Stimulated activated CD8-positive, alpha-beta memory T cell treated with anti-CD3 and anti-CD28 coated beads, Interleukin-12 subunit alpha, Interleukin-12 subunit beta, amount 100 ng/mL, for 1 hour (primary cell): ENCODE results near the gene TPSB2.
"Not testable (repeated sequence)": the region's sequence is repeated elsewhere in the genome, so short reads cannot be mapped to it uniquely, and the experiment has no call there.

Source experiments
- DNase-seq: peaks from one replicate; pipeline ENCODE4 v3.0.0-alpha.2; 2020; ENCODE audit warnings: low read depth

Gene TPSB2

DNA sequence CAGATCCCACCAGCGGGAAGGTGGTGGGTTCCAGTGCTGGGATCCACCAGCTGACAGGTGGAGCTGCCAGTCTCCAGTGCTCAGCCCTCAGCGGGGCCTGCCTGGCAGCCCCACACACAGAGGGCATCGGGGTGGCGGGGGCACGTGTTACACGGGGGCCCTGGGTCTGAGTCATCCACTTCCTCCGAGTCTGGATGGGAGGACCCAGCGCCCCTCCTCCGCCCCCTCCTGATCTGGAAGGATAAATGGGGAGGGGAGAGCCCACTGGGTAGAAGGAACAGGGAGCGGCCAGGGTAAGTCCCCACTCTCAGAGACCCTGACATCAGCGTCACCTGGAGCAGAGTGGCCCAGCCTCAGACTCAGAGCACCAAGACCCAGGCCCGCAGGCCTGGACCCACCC lies 10.5 kb upstream of the TPSB2 start, which contains the start of gene TPSAB1:
Gene TPSAB1 (plus strand): TSS at position 270 of the 400 bp plus-strand sequence. CDS start 234 bp downstream, outside the sequence.
- DNase-seq = not testable (repeated sequence)

DNA sequence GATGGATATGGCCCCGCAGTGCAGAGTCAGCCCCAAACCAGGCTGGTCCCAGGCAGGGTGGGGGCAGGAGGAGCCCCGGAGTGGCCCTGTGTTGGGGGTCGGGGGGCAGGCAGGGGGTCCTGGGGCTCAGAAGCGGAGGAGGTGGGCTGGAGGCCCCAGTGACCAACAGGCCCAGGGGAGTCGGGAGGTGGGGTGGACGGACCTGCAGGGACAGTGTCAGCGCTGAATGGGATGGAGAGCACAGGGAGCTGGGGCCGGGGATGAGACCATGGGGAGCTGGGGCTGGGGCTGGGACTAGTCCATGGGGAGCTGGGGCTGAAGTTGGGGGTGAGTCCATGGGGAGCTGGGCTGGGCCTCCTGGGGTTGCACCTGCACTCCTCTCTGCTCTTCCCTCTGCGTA lies 9.6 kb upstream of the TPSB2 start:
- DNase-seq = not testable (repeated sequence)

DNA sequence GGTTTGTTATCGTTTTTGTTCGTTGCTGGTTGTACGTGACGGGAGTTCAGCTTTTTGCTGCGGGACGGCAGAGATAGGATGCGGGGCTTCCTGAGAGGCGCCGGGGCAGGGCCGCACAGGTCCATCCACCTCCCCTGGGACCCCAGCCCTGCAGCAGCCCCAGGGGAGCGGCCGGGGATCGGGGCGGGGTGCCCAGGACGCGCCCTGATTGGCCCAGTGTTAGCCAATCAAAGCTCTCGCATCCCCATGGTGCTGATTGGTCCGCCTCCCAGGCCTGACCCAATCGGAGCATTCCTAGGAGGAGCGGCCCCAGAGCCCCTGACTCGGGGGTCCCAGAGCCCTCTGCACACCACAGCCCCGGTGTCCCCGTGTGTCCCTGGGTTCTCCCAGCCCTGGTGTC lies 8.9 kb upstream of the TPSB2 start:
- not testable (repeated sequence) for DNase-seq

DNA sequence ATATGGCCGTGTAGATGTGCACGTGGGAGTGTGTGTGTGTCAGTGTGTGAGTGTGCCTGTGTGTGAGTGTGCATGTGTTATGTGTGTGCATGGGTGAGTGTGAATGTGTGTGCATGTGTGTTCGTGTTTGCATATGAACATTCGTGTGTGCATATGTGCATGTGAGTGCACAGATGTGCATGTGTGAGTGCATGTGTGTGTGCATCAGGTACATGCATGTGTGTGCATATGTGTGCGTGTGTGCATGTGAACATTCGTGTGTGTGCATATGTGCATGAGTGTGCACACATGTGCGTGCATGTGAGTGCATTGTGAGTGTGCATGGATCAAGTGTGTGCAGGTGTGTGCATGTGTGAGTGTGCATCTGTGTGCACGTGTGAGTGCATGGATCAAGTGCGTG lies 8.0 kb upstream of the TPSB2 start:
- DNase-seq = no peak

DNA sequence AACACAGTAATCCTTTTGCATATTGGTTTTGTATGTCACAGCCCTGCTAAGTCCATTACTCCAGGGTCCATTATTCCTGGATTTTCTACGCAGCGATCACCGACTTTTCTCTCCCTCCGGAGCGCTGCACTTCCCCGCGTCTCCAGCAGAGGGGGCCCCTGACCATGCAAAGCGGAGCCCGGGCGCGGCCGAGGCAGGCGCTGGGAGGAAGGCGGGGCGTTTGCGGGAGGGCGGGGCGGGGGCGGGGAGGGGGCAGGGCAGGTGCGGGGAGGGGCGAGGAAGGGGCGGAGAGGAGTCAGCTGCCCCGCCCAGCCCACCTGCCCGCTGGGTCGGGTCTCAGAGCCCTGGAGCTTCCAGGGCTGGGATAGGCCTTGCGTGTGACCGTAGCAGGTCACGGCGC lies 6.7 kb upstream of the TPSB2 start:
- DNase-seq = not testable (repeated sequence)

DNA sequence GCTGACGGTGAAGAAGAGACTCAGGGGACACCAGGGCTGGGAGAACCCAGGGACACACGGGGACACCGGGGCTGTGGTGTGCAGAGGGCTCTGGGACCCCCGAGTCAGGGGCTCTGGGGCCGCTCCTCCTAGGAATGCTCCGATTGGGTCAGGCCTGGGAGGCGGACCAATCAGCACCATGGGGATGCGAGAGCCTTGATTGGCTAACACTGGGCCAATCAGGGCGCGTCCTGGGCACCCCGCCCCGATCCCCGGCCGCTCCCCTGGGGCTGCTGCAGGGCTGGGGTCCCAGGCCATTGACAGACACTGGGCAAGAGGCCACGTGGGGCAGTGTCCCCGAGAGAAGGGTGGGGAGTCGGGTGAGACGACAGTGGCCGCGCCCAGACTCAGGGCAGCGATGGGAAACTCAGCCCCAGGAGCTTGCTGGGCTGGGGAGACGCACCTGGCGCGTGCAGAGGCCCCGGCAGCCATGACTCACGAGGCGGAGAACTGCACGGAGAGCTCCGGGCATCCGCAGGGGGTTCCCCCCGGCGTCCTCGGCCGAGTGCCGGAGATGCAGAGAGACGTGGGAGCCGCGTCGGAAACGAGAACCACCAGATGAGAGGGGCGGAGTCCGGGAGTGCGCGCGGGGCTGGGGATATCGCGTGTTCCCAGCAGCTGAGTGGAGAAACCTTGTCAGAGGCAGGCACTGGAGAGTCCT lies 2.2 kb upstream of the TPSB2 start:
- not testable (repeated sequence) for DNase-seq

DNA sequence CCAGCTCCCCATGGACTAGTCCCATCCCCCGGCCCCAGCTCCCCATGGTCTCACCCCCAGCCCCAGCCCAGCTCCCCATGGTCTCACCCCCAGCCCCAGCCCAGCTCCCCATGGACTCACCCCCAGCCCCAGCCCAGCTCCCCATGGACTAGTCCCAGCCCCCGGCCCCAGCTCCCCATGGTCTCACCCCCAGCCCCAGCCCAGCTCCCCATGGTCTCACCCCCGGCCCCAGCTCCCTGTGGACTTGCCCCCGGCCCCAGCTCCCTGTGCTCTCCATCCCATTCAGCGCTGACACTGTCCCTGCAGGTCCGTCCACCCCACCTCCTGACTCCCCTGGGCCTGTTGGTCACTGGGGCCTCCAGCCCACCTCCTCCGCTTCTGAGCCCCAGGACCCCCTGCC lies 1.3 kb upstream of the TPSB2 start:
- not testable (repeated sequence) for DNase-seq

DNA sequence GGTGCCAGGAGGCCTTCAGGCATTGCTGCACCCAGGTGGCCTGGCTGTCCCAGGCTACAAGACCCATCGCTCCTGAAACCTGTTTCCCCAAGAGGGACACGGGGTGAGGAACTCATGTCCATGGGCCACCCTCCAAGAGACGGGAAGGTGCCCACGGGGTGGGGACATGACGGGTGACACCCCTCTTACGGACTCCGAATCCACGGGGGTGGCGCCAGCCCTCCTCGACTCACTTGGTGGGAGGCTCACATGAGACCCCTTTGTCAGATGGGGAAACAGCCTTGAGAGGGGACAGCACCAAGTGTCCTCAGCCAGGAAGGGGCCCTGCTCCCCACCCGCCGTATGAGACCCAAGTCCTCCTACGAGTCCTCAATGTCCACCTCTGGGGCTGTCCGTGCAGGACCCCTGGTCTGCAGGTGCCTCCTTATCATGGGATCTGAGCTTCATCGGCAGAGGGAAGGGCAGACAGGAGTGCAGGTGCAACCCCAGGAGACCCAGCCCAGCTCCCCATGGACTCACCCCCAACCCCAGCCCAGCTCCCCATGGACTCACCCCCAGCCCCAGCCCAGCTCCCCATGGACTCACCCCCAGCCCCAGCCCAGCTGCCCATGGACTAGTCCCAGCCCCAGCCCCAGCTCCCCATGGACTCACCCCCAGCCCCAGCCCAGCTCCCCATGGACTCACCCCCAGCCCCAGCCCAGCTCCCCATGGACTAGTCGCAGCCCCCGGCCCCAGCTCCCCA lies 658 bp upstream of the TPSB2 start:
- not testable (repeated sequence) for DNase-seq

DNA sequence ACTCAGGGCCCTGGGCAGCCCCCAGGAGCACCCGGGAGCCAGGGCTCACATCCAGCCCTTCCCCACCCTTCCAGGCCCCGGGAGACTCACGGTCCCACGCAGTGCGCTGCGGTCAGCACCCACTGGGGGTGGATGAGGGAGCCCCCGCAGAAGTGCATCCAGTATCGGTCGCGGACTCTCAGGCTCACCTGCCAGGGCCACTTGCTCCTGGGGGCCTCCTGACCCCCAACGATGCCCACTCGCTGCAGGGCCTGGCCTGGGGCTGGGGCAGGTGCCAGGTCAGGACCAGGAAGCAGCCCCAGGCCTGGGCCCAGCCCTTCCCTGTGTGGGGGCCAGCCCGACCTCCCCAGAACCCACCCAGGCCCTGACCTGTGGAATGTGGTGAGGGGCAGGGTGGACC lies 508 bp downstream of the TPSB2 start:
- not testable (repeated sequence) for DNase-seq

DNA sequence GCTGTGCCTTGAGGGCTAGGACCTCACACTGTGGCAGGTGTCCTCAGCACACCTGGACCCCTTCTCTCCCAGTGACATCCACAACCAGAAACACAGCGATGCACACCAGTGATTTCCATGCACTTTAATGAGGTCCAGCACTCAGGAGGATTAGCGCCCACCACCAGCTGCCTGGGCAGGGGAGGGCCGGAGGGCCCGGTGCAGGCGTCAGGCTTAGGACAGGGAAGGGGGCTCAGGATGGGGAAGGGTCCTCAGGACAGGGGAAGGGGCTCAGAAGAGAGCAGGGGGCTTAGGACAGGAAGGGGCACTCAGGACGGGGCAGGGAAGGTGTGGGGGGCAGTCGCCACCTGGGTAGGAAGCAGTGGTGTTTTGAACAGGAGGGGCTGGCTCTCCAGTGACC lies 1.8 kb downstream of the TPSB2 start:
- DNase-seq = not testable (repeated sequence)

DNA sequence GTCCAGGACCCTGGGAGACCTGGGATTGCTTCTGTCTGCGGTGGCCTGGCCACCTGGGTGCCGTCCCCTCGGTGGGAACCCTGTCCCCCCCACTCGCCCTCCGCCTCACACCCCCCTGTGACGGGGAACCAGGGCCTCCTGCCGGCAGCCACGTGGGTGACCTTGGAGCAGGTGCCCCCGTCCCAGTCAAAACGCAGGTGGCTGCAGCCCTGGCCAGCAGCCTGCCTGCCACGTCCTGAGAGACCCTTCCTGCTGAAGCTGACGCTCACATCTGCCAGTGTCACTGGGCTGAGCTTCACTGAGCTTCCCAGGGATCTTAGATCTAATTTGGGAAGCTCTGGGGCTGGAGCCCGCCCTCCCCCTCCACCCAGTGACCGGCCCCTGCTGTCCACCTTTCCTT lies 3.3 kb downstream of the TPSB2 start:
- not testable (repeated sequence) for DNase-seq

DNA sequence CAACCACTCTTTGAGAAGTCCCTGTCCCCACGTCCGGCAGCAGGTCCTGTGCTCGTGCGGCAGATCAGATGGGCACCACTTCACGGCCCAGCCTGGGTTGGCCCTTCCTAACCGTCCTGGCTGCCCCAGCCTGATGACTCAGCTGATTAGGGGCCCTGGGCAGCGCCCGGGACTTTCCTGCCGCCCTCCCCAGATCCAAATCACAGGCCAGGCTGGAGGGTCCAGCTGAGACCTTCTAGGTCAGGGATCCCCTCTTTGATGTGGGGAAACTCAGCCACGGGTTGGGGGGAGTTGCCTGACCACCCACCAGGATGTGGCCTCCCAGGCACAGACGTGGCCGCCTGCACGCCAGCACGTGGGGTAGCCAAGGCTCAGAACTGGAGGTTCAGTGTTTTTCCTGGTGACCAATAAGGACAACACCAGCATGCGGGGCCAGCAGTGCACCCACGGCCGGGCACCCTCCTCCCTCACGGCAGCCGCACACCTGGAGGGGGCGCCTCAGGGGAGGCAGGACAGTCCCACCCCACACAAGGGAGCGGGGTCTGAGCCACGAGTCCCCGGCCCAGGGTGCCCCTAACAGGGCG lies 4.2 kb downstream of the TPSB2 start:
- not testable (repeated sequence) for DNase-seq

DNA sequence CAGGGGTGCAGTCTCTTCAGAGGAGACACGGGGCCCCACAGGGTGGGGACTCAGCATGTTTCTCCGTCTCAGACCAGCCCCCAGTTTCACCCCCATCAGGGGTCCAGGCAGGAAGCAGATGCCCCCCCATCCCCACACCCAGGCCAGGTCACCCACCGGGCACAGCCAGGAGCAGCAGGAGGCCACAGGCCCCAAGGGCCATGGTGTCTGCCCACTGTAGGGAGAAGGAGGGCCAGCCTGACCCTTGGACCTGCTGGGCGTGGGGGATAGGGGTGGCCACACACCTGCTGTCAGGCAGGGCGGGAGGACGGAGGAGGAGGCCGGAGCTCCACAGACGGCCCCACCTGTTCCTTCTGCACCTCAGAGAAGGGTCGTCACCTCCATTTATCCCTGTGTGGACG lies 4.9 kb downstream of the TPSB2 start, which contains the start of gene TPSG1:
Gene TPSG1 (minus strand): TSS at position 218 of the 401 bp plus-strand sequence. CDS start 16 bp downstream, at position 202.
- DNase-seq = no peak

DNA sequence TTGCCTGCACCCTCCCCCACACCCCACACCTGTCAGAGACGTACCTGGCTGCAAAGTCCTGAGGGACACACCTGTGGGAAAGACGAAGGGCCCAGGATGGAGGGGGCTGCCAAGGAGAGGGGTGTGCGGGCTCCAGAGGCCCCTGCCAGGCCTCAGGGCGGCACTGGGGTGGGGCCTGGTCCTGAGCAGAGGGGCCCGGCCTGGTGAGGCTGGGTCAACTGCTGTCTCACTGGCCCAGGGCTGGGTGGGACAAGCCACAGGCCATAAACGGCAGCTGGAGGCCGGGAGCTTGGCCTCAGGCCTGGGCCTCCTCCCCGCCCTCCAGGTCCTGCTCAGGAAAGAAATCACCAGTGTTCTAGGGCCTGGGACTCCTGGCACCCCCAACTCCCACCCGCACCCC lies 5.4 kb downstream of the TPSB2 start:
- no peak for DNase-seq

DNA sequence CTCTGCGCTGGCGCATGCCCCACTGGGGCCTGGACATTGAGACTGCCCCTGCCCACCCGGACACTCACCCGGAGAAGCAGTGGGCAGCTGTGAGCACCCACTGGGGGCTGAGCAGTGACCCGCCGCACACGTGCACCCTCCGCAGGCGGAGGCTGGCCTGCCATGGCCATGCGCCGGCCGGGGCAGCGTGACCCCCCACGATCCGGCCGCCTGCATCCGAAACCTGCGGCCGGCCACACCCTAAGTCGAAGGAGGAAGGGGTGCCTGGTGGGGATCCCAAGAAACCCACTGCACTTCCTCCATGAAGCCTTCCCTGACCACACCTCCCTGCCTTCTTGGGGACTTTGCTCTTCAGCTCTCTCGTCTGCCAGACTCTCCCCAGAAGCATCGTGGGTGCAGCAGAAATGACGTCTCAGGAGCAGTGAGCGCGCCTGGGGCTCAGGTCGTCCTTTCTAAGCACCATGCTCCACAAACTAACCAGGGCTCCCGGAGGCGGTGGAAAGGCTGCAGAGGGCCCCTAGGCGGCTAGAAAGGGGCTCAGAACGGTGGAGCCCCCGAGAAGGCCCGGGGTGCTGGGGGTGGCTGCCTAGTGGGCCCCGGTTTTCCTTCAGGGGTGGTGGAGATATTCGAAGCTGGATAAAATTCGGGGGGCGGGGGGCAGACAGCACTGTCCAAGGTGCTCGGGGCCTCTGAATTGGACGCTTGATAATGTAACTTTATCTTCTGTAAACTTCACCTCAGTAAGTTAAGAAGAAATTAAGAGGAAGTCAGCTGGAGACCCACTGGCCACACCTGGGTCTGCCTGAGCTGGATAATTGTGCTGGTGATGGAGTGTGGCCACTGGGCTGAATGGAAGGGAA lies 6.4 kb downstream of the TPSB2 start:
- DNase-seq = no peak

DNA sequence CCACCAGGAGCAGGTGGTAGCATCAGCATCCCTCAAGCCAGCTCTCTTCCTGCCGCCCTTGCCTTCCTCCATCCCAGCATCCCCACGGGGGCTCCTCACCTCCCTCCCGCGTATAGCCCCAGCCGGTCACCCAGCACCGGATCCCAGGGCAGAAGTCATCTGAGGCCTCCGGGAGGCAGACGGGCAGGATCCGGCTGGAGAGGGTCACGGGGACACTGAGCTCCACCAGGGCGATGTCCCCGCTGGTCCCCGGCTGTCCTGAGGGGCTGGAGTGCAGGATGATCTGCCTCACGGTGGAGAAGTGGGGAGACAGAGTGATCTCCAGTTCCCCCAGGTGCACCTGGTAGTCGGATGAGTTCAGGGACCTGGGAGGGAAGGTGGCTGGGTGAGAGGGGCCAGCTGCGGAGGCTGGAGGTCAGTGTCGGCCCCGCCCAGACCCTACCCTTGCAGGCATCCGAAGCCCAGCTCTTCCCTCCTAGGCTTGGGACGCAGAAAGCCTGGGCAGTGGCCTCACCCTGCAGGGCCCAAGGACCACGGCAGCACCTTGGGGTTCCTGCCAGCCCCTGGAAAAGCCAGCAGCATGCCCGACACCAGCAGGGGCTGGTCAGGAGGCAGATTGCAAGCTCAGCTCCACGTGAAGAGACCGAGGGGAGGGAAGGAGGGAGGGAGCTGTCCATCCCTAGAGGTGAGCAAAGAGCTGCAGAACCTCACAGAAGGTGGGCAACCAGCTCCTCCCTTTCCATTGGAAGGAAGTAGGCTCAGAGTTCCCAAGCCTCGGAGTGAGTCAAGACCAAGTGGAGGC lies 7.2 kb downstream of the TPSB2 start:
- DNase-seq = no peak

DNA sequence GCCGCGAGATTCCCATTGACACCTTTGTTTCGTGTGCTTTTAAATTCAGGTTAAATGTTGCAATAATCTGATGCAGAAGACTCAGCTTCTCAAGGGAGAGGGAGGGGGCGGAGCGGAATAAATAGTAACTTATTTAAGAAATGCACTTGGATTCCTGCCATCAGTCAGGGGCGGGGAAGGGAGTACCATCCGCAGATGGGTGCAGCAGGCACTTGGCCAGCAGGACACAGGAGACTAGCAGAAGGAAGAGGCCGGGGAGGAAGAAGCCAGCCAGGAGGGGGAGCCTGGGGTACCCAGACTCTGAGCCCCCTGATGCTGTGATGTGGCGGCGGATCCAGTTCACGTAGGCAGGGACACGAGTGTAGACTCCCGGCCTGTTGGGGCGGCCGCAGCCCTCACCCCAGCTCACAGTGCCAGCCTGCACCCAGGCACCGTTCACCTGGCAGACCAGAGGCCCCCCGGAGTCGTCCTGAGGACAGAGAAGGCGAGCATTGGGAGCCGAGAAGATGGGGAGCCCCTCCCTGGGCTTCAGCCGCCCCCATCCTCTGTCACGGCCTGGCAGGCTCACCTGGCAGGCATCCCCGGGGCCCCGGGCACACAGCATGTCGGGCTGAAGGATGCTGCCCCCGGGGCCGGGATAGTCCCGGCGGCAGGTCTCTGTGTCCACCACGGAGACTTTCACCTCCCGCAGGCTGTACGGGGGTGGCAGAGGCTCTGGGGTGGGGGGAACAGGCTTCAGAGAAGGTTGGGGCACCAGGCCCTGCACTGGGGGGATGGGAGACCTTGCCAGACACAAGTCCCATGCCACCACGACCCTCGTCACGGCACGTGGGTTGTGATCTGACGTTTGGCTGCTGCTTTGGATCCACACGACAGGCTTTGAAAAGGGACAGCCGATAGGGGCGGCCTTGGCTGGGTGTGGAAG lies 8.1 kb downstream of the TPSB2 start:
- no peak for DNase-seq

DNA sequence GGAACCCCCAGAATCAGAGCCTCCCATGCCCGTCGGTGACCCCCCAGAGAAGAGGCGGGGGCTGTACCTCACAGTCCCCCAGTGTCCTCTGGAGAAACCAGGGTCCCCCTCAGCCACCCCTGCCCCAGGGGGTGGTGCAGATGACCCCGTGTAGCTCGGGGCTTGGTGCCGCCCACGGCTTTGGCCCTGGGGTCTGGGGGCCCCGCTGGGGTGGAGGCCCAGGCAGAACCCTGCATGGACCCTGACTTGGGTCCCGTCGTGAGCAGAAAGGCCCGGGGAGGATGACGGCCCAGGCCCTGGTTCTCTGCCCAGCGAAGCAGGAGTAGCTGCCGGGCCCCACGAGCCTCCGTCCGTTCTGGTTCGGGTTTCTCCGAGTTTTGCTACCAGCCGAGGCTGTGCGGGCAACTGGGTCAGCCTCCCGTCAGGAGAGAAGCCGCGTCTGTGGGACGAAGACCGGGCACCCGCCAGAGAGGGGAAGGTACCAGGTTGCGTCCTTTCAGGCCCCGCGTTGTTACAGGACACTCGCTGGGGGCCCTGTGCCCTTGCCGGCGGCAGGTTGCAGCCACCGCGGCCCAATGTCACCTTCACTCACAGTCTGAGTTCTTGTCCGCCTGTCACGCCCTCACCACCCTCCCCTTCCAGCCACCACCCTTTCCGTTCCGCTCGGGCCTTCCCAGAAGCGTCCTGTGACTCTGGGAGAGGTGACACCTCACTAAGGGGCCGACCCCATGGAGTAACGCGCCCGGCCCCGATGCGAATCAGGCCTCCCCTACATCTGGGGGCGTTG lies 8.9 kb downstream of the TPSB2 start:
- no peak for DNase-seq

DNA sequence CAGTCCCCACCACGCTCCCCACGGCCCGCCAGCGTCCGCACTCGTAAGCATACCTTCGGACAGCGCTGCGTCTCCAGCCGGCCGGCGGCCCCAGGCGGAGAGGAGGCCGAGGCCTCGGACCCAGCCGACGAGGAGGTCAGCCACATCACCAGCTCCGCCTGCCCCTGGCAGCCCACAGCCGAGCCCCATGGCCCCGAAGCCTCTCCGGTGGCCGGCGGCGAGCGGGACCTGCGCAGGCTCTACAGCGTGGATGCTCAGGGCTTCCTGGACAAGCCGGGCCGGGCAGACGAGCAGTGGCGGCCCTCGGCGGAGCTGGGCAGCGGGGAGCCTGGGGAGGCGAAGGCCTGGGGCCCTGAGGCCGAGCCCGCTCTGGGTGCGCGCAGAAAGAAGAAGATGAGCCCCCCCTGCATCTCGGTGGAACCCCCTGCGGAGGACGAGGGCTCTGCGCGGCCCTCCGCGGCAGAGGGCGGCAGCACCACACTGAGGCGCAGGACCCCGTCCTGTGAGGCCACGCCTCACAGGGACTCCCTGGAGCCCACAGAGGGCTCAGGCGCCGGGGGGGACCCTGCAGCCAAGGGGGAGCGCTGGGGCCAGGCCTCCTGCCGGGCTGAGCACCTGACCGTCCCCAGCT lies 9.8 kb downstream of the TPSB2 start:
- no peak for DNase-seq
